HG03354 (cell line): ENCODE measurements around the gene YPEL2.

Experiments used
- ATAC-seq: cut with Tn5 transposase; IDR thresholded peaks from one replicate; pipeline ENCODE4 v1.9.1; 2021; ENCODE audit warnings: mild to moderate bottlenecking; ENCODE audit not compliant: unreplicated experiment, poor library complexity, severe bottlenecking

YPEL2 gene

DNA sequence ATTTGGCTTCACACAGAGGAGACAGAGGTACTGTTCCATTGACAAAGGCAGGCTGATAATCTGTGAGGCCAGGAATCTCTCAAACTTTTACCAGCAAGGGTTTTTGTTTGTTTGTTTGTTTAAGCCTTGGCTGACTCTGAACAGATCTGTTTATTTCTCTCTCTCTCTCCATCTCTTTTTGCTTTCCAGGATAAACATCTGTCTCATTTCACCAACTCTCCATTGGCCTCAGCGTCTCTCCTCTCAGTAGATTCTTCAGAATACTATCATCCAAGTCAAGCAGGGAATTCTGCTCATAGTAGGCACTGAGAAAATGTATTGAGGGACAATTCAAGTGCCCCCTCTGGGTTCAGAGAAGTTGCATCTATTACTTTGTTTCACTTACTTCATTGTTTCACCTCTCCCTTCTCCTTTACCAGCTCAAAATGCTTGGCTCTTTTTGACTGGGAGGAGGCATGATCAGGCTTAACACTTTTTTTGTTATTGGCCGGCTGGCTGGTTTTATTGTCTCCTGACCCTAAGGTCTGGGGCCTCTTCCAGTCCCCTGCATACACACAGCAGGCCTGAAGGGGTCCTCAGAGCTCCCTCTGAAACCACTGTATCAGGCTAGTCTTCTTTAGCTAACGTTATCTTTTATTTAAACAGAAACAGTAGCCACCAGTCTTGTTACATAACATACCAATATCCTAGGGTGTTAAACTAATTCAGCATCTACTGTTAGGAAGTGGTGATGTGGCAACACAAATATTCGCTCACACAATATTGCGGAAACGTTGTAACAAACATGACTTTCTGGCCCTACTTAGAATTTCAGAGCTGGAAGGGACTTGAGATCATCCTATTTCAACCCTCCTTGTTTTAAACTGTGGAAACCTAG, 2.0 kb upstream of the YPEL2 start:
- no peak for ATAC-seq

- ATAC-seq: no peak
Measured at GRCh38 chr17:59330053-59330942, 1.2 kb upstream of the YPEL2 start.

- peak; percentile 11 for ATAC-seq
Measured at GRCh38 chr17:59331929-59332748, 684 bp downstream of the YPEL2 start.

DNA sequence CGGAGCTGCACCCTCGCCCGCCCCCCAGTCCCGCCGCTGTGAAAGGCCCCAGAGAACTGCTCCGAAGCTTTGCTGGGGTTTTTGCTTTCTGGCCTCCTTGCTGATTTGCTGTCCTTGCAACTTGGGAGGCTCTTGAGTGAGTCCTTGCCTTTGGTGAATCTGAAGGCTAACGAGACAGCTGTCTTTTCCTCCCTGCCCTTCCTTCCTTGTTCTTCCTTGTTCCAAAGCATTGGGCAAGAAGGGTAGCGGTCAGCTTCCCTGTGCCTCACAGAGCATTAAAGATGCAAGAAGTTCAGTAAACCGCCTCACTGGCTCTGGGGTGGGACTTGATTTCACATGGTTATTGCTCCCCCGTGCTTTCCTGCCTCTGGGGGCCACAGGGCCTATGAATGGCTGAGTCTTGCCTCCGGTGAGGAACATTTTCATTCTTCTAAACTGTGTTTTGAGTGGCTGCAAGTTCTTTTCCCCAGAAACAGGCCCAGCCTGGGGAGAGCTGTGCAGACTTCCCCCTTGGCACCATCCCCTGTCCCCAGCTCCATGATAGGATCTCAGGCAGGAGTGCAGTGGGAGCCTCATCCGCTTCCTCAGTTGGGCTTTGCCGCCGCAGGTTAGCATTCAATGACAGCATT, 1.4 kb downstream of the YPEL2 start:
- no peak for ATAC-seq

GRCh38 chr17:59333836-59334235, 2.4 kb downstream of the YPEL2 start:
- no peak for ATAC-seq

DNA sequence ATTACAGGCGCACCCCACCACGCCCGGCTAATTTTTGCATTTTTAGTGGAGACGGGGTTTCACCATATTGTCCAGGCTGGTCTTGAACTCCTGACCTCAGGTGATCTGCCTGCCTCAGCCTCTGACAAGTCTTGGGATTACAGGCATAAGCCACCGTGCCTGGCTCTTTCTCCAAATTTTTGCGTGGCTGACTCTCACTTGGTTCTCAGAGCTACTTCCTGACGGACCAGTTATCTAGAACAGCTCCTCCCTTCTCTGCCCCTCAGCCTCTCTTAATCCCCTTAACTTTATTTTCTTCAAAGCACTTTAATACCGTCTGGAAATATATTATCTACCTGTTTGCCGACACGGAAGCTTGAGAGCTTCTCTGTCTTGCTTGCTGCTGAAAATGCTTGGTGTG, 4.2 kb downstream of the YPEL2 start:
- ATAC-seq: no peak

- ATAC-seq: no peak
Measured at GRCh38 chr17:59337741-59338299, 6.4 kb downstream of the YPEL2 start.

DNA sequence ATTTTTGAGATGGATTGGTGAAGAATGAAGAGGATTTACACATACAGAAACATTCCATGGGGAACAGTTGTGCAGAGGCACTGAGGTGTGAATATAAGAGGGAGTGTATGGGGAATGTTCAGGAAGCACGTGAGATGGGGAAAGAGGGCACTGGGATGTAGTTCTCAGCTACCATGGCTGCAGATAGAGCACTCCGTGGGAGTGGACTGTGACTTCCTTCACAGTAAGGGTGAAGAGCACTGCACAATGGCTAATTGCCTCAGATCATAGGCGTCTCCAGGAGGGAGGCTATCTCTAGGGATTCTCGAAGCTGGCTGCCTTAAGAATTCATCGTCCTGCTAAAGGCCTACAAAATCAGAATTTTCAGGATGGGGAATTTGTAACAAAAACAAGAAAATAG, 7.0 kb downstream of the YPEL2 start:
- ATAC-seq: no peak

DNA sequence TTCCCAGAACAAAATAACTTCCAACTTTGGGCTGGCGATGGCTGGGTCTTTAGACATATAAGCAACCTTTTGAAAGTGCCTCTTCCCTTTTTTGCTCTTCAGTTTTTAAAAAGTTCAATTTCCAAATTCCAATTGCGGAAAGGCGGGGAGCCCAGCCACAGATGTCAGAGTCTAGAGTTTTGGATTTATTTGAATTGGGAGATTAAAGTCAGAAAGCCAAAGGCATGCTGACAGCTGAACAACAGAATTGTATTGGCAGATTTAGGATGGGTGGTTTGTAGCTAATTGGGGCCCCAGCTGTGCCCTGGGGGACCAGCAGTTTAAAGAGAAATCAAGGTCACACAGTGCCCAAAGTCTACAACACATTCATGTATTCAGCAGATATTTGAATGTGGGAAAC, 10.5 kb downstream of the YPEL2 start:
- no peak for ATAC-seq

DNA sequence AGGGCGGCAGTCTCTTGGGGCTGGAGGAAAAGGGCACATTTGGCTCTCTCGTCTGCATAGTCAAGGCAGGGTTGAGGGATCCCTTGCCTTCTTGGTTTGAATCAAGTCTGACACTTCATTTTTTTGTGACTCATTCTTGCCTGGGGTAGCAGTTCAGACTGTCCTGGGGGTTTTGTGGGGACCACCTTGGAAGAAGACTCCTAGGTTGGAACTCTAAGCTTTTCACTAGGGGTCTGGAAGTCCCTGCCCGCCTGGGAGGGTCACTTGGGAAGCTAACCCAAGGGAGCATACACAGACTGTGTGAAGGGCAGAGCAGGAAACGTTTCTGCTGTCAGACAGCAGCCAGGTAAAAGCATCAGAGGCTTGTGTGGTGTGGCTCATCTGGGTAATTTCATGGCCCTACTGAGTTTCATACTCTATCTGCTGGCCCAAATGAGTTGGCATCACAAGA, 11.3 kb downstream of the YPEL2 start:
- ATAC-seq: no peak

DNA sequence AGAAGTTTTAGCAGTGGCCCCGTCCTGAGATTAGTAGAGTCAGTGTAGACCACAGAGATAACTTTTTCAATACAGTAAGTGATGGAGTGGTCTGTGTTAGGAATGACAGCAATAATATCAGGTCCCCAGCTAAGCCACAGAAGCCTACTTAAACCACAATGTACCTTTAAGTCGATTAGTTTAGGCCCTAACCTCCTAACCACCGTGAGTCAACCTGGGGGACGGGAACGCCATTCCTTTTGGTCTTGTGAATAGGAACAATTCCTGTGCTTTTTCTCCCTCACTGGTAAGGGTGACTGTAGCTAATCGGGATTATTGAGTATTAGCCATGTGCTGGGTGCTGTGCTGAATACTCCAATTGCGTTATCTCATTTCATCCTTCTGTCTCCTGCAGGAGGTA, 14.0 kb downstream of the YPEL2 start:
- no peak for ATAC-seq

GRCh38 chr17:59346341-59346740, 14.9 kb downstream of the YPEL2 start:
- no peak for ATAC-seq

DNA sequence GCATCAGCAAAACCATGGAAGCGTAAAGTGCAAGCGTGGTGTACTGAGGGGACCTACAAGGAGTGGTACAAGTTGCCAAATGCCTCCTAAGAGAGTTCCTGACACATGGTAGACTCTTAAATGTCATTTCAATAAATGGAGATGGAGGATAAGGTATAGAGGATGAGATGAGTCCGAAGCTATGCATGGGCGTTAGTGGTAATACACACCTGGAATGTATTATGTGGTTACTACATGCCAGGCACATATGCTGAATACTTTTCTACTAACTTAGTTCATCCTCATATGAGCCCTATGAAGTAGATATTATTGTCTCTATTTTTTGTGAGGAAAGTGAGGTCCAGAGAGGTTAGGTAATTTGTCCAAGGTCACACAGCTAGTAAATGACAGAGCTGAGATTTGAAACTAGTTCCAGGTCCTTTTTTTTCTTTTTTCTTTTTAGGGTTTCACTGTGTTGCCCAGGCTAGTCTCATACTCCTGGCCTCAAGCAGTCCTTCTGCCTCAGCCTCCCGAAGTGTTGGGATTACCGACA, 15.5 kb downstream of the YPEL2 start:
- ATAC-seq: no peak

DNA sequence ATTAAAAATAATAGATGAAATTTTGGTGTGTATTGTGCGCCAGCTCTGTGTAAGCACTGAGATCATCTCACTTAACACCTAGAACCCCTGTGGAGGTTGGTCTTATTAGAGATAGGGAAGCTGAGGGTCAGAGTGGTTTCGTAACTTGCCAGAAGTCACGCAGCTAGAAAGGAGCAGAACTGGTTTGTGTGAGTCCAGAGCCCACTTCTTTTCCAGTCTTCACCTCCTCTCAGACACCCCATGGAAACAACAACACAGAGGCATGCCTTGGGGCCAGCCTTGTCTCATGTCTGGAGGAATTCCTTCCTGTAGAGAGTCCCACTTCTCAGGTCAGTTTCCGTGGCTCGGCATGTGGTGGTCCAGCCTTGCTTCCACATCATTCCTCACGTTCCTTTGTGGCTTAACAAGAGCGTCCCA, 16.5 kb downstream of the YPEL2 start:
- no peak for ATAC-seq

- no peak for ATAC-seq
Measured at GRCh38 chr17:59349178-59349577, 17.7 kb downstream of the YPEL2 start.

GRCh38 chr17:59353106-59353854, 21.8 kb downstream of the YPEL2 start:
- no peak for ATAC-seq

DNA sequence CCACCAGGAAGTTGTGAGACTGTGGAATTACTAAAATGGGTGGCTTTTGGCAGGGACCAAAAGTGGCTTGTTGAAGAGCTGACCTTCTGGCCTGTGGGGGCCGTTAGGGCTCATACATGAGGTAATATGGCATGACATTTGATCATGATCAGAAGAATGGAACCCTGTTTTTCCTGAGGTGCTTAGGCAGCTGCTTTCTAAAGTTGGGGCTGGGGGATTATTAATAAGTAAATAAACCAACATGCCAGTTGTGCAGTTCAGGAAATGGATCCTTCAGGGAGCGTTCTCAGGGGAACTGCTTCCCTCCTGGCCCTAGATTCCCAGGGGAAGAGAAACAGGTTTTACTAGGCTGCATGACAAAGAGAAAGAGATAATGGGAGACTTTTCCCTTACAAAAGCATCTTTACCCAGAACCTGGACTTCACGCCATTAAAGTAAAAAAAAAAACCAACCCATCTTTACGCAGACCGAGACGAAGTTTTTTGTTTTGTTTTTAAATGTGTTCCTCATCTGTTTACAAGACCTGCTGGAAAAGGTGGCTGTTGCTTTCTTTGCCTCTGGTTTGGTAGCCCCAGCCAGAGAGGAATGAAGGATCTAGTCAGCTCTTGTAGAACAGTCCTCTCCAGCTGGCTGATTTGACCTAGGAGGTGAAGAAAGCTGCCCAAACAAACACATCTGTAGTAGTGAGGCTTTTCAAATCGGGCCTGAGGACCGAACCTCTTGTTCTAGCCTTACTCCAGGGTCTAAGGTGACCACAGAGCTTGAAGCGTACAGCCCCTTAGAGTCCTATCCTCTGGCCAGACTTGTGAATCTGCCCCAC, 22.7 kb downstream of the YPEL2 start:
- no peak for ATAC-seq
